ENCODE measurements around the gene ME3.

- no peak for TF ChIP-seq EZH2 (IDR thresholded peaks at IDR 0.05; ENCODE audit: low read length, unreplicated experiment)
- TF ChIP-seq CTCF (conservative IDR thresholded peaks at IDR 0.05; ENCODE audit: low read depth, low read length) = no peak
- TF ChIP-seq EZH2phosphoT487 (IDR thresholded peaks at IDR 0.05; ENCODE audit: borderline replicate concordance, low read length) = no peak
Measured at GRCh38 chr11:86687185-86687778, 14.9 kb upstream of the ME3 start.
